Fibroblast of skin of right quadriceps (primary cell): ENCODE data around the gene OPN1SW.

ENCODE experiments used
- DNase-seq: peaks from one replicate; pipeline ENCODE4 v3.0.0-alpha.2; 2013

OPN1SW gene

DNA sequence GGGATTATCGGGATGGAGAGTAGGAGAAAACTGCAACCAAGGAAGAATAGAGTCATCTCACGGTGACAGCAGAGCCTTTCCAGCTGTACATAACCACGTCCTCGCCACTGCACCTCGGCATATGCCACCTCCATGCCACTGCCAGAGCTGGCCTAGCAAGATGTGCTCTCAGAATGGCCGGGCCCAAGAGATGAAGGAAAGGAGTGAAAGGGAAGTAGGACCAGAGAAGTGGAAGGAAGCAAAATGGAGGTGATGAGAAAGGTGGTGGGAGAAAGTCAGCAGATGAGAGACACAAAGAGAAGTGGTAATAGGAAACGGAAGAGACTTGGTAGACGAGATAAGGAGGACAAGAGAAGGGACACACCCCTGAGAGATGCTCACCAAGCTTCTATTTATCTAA is 44.4 kb downstream of the OPN1SW start:
- DNase-seq: no peak

DNA sequence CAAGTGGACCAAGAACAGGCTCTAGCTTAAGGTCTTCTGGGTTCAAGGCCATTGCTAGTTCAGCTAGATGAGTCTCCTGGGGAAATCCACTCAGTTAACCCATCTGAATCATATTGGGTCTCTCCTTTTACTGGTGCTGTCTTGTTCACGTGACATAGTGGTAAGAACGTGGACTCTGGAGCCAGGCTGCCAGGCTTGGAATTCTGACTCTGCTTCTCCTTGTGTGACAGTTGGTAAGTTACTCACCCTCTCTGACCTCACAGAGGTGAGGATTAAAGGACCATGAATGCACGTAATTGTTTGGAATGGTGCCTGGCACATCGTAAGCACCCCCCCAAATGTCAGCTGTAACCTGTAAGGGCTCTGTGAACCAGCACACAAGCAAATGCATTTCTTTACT is 46.1 kb downstream of the OPN1SW start:
- DNase-seq: no peak

DNA sequence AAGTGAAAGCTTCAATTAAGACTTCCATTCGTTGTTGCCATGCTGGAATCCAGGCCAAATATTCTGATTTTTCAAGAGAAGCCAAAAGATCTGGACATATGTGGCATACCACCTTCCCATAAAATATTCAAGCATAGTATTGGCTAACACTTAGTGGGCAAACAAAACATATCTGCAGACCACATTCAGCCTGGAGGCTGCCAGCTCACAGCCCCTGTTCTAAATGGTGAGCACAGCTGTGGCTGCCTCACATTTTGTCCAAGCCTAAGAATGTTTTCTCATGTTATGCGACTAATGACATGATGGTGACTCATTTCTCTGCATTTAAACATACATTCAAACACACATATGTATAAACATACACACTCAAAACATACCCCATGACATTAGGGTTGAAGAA is 47.0 kb downstream of the OPN1SW start:
- DNase-seq: peak; percentile 48

DNA sequence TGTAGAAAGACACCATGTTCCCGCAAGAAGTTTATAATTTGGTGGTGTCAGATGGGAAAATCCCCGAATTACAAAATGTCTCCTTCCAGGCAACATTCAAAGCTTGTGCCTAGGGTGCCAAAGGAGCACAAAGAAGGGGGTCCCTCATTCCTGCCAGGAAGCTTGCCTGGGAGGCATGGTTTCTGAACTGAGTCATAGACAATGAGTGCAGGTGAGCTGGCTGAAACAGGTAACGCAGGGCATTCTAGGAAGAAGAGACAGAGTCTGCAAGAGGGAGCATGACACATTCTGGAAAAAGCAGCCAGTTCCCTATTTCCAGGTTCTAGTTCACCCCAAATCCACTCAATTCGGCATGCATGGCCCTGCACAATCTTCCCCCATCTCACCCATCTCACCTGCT is 48.4 kb downstream of the OPN1SW start:
- DNase-seq: no peak

DNA sequence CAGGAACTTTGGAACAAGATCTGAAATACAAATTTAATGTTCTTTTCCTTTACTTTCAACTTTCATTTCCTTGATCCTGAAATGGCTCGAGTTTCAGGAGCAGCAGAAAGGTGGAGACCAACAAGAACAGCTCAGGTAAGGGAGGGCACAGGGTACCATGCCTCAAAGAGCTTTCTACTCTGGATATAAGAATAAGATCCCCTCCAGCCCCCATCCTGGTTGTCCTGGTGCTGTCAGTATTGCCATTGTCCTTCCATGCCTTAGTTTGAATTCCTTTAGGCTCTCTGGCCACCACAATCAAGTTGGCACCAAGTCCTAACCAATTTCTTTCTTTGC is 48.9 kb downstream of the OPN1SW start:
- DNase-seq: no peak

DNA sequence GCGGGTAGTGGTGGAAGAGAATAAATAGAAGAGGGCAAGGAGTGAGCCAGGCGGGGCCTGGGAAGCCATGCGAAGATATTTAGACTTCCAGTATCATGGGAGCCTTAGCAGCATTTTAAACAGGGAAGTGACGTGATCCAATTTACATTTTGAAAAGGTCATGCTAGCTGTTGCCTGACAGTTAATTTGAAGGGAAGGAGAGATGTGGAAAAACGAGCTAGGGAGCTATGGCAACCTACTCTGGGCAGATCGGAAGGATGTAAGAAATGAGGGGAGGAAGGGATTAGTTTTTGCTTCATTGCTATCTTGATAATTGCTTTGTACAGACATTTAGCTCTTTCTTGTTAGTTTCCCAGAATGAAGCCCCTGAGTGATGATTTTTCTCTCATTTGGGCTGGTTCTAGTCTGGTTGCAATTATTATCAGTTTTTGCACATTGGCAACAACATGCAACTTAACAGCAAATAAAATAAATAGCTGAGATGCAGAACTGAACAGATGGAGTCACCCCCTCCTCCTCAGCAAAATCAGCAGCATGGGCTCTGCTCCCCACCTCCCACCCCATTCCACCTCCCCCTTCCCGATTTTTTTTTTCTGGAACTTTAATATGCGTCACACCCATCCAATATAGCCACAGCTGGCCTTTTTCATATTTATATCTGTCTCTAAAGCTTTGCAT is 49.4 kb downstream of the OPN1SW start:
- DNase-seq: no peak

DNA sequence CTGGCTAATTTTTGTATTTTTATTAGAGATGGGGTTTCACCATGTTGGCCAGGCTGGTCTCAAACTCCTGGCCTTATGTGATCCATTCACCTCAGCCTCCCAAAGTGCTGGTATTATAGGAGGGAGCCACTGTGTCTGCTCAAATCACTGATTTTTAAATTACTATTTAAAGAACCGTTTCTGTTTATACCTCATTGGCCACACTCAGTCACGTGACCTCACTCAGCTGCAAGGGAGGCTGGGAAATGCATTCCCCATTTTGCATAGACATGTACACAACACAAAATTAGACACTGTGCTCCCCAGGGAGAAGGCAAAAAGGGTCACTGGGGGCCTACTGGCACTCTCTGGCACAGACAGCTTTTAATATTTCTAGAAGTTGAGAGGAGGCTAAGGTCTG is 50.1 kb downstream of the OPN1SW start:
- no peak for DNase-seq

DNA sequence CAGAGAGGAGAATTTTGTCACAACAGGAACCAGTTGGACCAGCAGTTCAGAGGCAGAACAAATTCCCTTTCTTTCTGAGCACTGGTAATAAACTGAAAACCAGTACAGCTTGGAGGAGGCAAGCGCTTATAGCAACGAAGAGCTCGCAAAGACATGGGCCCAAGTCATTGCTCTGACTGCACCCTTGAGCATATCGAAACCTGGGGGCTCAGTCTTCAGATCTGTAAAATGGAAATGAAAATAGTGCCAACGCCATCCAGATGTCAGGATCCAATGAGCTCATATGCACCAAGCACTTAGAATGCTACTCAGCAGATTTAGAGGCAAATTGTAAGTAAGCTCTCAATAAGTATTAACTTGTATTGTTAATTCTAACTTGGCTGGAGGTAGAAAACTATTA is 50.9 kb downstream of the OPN1SW start:
- DNase-seq: no peak
